Activated T-helper 2 cell treated with anti-CD3 and anti-CD28 coated beads, Interferon-gamma antibody, Interleukin-2, Interleukin-4, amounts not matched to agents 10 μg/mL and 5 μg/mL and 100 μg/mL, durations not matched to agents 14 hours and 24 hours and 36 hours (primary cell): ENCODE results near the gene EXOC3L2. TPM values are rescaled to one million over a fixed set of nuclear protein-coding genes. Genes with fewer than 3 reads are reported as not detected.

Source experiments
- DNase-seq: peaks from one replicate; pipeline ENCODE4 v3.0.0; 2021; ENCODE audit warnings: low spot score
- H3K27ac Mint-ChIP-seq: one replicate; pipeline ENCODE4 v1.8.0; 2021; ENCODE audit warnings: mixed read lengths
- H3K27me3 Mint-ChIP-seq: one replicate; pipeline ENCODE4 v1.8.0; 2021; ENCODE audit warnings: low read depth, mixed read lengths
- H3K36me3 Mint-ChIP-seq: one replicate; pipeline ENCODE4 v1.8.0; 2021; ENCODE audit warnings: low read depth, mixed read lengths
- H3K4me1 Mint-ChIP-seq: one replicate; pipeline ENCODE4 v1.8.0; 2021; ENCODE audit warnings: low read depth, mixed read lengths
- H3K4me3 Mint-ChIP-seq: one replicate; pipeline ENCODE4 v1.8.0; 2021; ENCODE audit warnings: low read depth, mild to moderate bottlenecking, moderate library complexity, mixed read lengths
- H3K9me3 Mint-ChIP-seq: one replicate; pipeline ENCODE4 v1.8.0; 2021; ENCODE audit warnings: mixed read lengths
- intact Hi-C: fragments of 100-400 bp; cut with micrococcal nuclease; formaldehyde crosslinking; loops from one replicate; pipeline ENCODE4 v1.15.1; 2023
- total RNA-seq: library from RNA; stranded (reverse); gene quantifications from 2 replicates; pipeline ENCODE4 v1.2.3, GENCODE V29; 2022

Gene EXOC3L2
- total RNA-seq, 1 donor from 2014 or later, result not detected

GRCh38 chr19:45169602-45170001 is 75.6 kb downstream of the EXOC3L2 start:
- Mint-ChIP-seq H3K27ac (peak overlapping the region; percentile 69), H3K4me1 (peaks cover 29% of the 10 kb centered on the region)

GRCh38 chr19:45168767-45169351 is 76.3 kb downstream of the EXOC3L2 start:
- H3K36me3 Mint-ChIP-seq, result no peaks in the 10 kb centered on the region
- peaks cover 32% of the 10 kb centered on the region for H3K4me1 Mint-ChIP-seq
- DNase-seq, result no peak
- H3K27me3 Mint-ChIP-seq, result no peaks in the 10 kb centered on the region
- H3K9me3 Mint-ChIP-seq, result no peaks in the 10 kb centered on the region
- H3K27ac Mint-ChIP-seq, result no peak overlapping the region
- no peak overlapping the region for H3K4me3 Mint-ChIP-seq
- intact Hi-C loops, result no loop called here

More at GRCh38 chr19:45169602-45170001, 75.6 kb downstream of the EXOC3L2 start:
- H3K27me3 Mint-ChIP-seq, result no peaks in the 10 kb centered on the region
- intact Hi-C loops, result loop anchor here (10.0 kb wide), 1 partner anchor 165 kb away; the partner anchor contains the start of gene RELB
- no peaks in the 10 kb centered on the region for H3K9me3 Mint-ChIP-seq
- no peak for DNase-seq
- no peaks in the 10 kb centered on the region for H3K36me3 Mint-ChIP-seq
- no peak overlapping the region for H3K4me3 Mint-ChIP-seq

GRCh38 chr19:45166723-45167252 is 78.4 kb downstream of the EXOC3L2 start:
- DNase-seq, result no peak
- Mint-ChIP-seq H3K36me3 (no peaks in the 10 kb centered on the region), H3K4me3 (no peak overlapping the region), H3K27me3 (no peaks in the 10 kb centered on the region), H3K27ac (no peak overlapping the region), H3K4me1 (peaks cover 25% of the 10 kb centered on the region), H3K9me3 (no peaks in the 10 kb centered on the region)
- intact Hi-C loops, result no loop called here

GRCh38 chr19:45164577-45165335 is 80.5 kb downstream of the EXOC3L2 start:
- H3K36me3 Mint-ChIP-seq, result no peaks in the 10 kb centered on the region
- DNase-seq, result peak; percentile 47
- H3K4me1 Mint-ChIP-seq, result peaks cover 12% of the 10 kb centered on the region
- peak overlapping the region; percentile 2 for H3K4me3 Mint-ChIP-seq
- no peaks in the 10 kb centered on the region for H3K9me3 Mint-ChIP-seq
- no peaks in the 10 kb centered on the region for H3K27me3 Mint-ChIP-seq
- intact Hi-C loops, result loop anchor here (1.0 kb wide), 1 partner anchor 14 kb away; the partner anchor contains the start of genes BLOC1S3 and TRAPPC6A
- H3K27ac Mint-ChIP-seq, result no peak overlapping the region

GRCh38 chr19:45163751-45164460 is 81.3 kb downstream of the EXOC3L2 start:
- DNase-seq, result no peak
- Mint-ChIP-seq H3K27me3 (no peaks in the 10 kb centered on the region), H3K27ac (peak overlapping the region; percentile 60), H3K4me3 (peak overlapping the region; percentile 30), H3K36me3 (no peaks in the 10 kb centered on the region), H3K9me3 (no peaks in the 10 kb centered on the region), H3K4me1 (peaks cover 12% of the 10 kb centered on the region)
- intact Hi-C loops, result loop anchor here (1.0 kb wide), 1 partner anchor 14 kb away; the partner anchor contains the start of genes BLOC1S3 and TRAPPC6A

GRCh38 chr19:45163156-45163555 is 82.1 kb downstream of the EXOC3L2 start:
- H3K4me3 Mint-ChIP-seq, result no peak overlapping the region
- no peak for DNase-seq
- peaks cover 12% of the 10 kb centered on the region for H3K4me1 Mint-ChIP-seq
- no peaks in the 10 kb centered on the region for H3K36me3 Mint-ChIP-seq
- no peak overlapping the region for H3K27ac Mint-ChIP-seq
- H3K27me3 Mint-ChIP-seq, result no peaks in the 10 kb centered on the region
- no peaks in the 10 kb centered on the region for H3K9me3 Mint-ChIP-seq
- intact Hi-C loops, result no loop called here

GRCh38 chr19:45162608-45163143 is 82.5 kb downstream of the EXOC3L2 start:
- DNase-seq, result no peak
- Mint-ChIP-seq H3K27me3 (no peaks in the 10 kb centered on the region), H3K36me3 (no peaks in the 10 kb centered on the region), H3K4me1 (peaks cover 12% of the 10 kb centered on the region), H3K27ac (no peak overlapping the region), H3K9me3 (no peaks in the 10 kb centered on the region), H3K4me3 (no peak overlapping the region)
- intact Hi-C loops, result no loop called here

Other genes with a start within 250 kb of the EXOC3L2 start
- gene RELB, start 243.9 kb downstream of the EXOC3L2 start, total RNA-seq, result 62.7 and 70.3 TPM in 2 replicates
- 102 and 105 TPM in 2 replicates for gene CLASRP, start 206.4 kb downstream of the EXOC3L2 start, total RNA-seq
- 3.9 and 5.8 TPM in 2 replicates for gene ZNF296, start 168.9 kb downstream of the EXOC3L2 start, total RNA-seq
- gene GEMIN7, start 166.1 kb downstream of the EXOC3L2 start, total RNA-seq, result 44.9 and 49.4 TPM in 2 replicates
- gene PPP1R37, start 152.2 kb downstream of the EXOC3L2 start, total RNA-seq, result 15.7 and 18.4 TPM in 2 replicates
- gene NKPD1, start 84.4 kb downstream of the EXOC3L2 start, total RNA-seq, result 0.07 and 0.09 TPM in 2 replicates
- 27.4 and 31.4 TPM in 2 replicates for gene TRAPPC6A, start 67.2 kb downstream of the EXOC3L2 start, total RNA-seq
- 9.7 and 10.8 TPM in 2 replicates for gene BLOC1S3, start 66.6 kb downstream of the EXOC3L2 start, total RNA-seq
- gene MARK4, start 5.9 kb upstream of the EXOC3L2 start, total RNA-seq, result 25.6 and 28.9 TPM in 2 replicates
- gene CKM, start 77.5 kb upstream of the EXOC3L2 start, total RNA-seq, result not detected in 2 replicates
- 0.18 TPM in 1 of 2 replicates, not detected in the other for gene KLC3, start 95.3 kb upstream of the EXOC3L2 start, total RNA-seq
- 32.6 and 34.5 TPM in 2 replicates for gene ERCC2, start 125.2 kb upstream of the EXOC3L2 start, total RNA-seq
- 12.8 and 16.6 TPM in 2 replicates for gene PPP1R13L, start 159.7 kb upstream of the EXOC3L2 start, total RNA-seq
- 16.1 and 16.7 TPM in 2 replicates for gene POLR1G, start 161.2 kb upstream of the EXOC3L2 start, total RNA-seq
- gene ERCC1, start 178.5 kb upstream of the EXOC3L2 start, total RNA-seq, result 114 and 118 TPM in 2 replicates
- 10.2 and 10.9 TPM in 2 replicates for gene FOSB, start 222.6 kb upstream of the EXOC3L2 start, total RNA-seq